GM12891 (cell line): Measurements from ENCODE around the gene GLT8D2.
"Not testable (repeated sequence)": the region's sequence is repeated elsewhere in the genome, so short reads cannot be mapped to it uniquely, and the experiment has no call there.

Source experiments
- POLR2A ChIP-seq: IDR thresholded peaks from 2 replicates; pipeline ENCODE4 v1.6.1; 2011; ENCODE audit warnings: low read depth, low read length, control low read depth
- POLR2AphosphoS5 ChIP-seq: IDR thresholded peaks from 2 replicates; pipeline ENCODE4 v1.6.1; 2011; ENCODE audit warnings: low read depth, low read length, control low read depth
- TAF1 ChIP-seq: IDR thresholded peaks from 2 replicates; pipeline ENCODE4 v1.6.1; 2011; ENCODE audit warnings: low read depth, low read length, control low read depth

DNA sequence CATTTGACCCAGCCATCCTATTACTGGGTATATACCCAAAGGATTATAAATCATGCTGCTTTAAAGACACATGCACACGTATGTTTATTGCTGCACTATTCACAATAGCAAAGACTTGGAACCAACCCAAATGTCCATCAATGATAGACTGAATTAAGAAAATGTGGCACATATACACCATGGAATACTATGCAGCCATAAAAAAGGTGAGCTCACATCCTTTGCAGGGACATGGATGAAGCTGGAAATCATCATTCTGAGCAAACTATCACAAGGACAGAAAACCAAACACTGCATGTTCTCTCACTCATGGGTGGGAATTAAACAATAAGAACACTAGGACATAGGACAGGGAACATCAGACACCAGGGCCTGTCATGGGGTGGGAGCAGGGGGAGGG is 10.2 kb downstream of the GLT8D2 start:
- TF ChIP-seq POLR2AphosphoS5, POLR2A, TAF1: not testable (repeated sequence)
